ENCODE measurements around the gene HBEGF.

DNA sequence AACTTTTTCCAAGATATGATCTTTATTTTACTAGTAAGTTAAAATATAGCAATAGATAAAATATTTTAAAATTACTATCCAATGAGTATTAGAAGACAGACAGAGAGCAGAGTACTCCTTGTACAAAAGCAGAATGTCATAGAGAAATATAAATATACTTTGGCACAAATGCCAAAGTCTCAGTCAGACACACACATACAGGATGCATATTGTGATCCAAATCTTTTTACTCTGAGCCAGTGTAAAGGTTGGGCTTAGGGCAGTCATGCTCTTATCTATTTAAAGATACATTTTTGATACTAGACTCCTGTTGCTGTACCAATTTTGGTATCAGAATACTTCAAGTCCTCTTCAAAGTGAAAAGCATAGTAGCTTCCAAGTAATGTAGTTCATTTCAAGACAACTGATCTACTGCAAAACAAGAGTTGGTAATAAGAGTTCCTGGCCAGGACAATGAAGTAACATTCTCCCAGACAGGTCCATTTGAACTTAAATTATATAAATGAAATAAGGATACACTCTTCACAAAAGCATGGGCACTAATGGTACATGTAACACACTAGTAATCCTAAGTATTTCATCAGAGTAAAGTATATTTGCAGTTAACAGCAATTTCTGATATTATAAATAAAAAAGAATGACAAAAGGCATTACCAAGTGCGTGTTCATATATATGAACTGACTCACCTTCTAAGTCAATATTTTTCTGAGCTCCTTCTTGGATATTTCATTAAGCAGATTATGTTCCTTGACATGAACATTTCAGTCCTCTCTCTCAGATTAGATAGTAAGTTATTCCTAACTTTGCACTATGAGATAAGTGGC, 54.0 kb downstream of the HBEGF start:
- TF ChIP-seq GATA2 (IDR thresholded peaks at IDR 0.05; ENCODE audit: low read depth, low read length) (no peak), GATA3 (IDR thresholded peaks at IDR 0.05; ENCODE audit: low read depth, low read length) (no peak)

Data from SH-SY5Y (cell line).